ENCODE data around the gene DEK.

- TF ChIP-seq YY1 (IDR thresholded peaks at IDR 0.05; ENCODE audit: insufficient read depth, insufficient read length) (no peak), ZNF274 (IDR thresholded peaks at IDR 0.05; ENCODE audit: low read depth, low read length) (no peak)
Observed at GRCh38 chr6:18218233-18218632, 46.1 kb downstream of the DEK start.

Measured in NT2/D1 (cell line).